ENCODE data around the gene UMPS.

UMPS gene

GRCh38 chr3:124691599-124691998 lies 38.7 kb upstream of the UMPS start:
- Histone ChIP-seq H3K9me3 (ENCODE audit: control insufficient read depth, low read length) (no peaks in the 10 kb centered on the region), H4K8ac (ENCODE audit: low read length) (no peak overlapping the region), H3K4ac (ENCODE audit: low read depth in 1 of 2, low read length in 2 of 2) (no peak overlapping the region), H3K14ac (ENCODE audit: low read length in 2 of 2) (no peak overlapping the region), H3K4me2 (ENCODE audit: low read length, poor library complexity, severe bottlenecking) (no peak overlapping the region), H2BK120ac (ENCODE audit: low read depth, low read length) (no peak overlapping the region), H4K91ac (ENCODE audit: low read length) (no peak overlapping the region), H3K36me3 (ENCODE audit: control insufficient read depth in 1 of 2, insufficient read depth in 2 of 2, low read depth in 1 of 2, low read length in 2 of 2) (no peaks in the 10 kb centered on the region), H3K23ac (ENCODE audit: low read length in 2 of 2) (no peak overlapping the region), H3K18ac (ENCODE audit: low read depth in 1 of 2, low read length in 2 of 2) (no peak overlapping the region), H3K27ac (ENCODE audit: low read length, poor library complexity, severe bottlenecking) (no peak overlapping the region), H2AFZ (ENCODE audit: low read depth, low read length) (no peak overlapping the region), H2BK12ac (ENCODE audit: low read length in 2 of 2) (no peak overlapping the region), H2AK5ac (ENCODE audit: low read length, severe bottlenecking) (no peak overlapping the region), H2BK15ac (ENCODE audit: low read depth, poor library complexity, severe bottlenecking) (no peak overlapping the region), H3K4me3 (ENCODE audit: insufficient read depth in 1 of 2, low read depth in 1 of 2, low read length in 2 of 2) (no peak overlapping the region), H3K9ac (ENCODE audit: low read length) (no peak overlapping the region), H3K79me1 (replicated peaks; ENCODE audit: low read length, poor library complexity, severe bottlenecking) (no peaks in the 10 kb centered on the region), H2BK5ac (ENCODE audit: low read depth, low read length, poor library complexity, severe bottlenecking) (no peak overlapping the region), H3K27me3 (ENCODE audit: control insufficient read depth in 1 of 2, insufficient read depth in 1 of 2, low read length in 2 of 2) (no peaks in the 10 kb centered on the region), H3K4me1 (ENCODE audit: control insufficient read depth, insufficient read depth, low read depth, low read length) (no peaks in the 10 kb centered on the region)
- WGBS: 57% methylated on average over 1 of the region's 3 CpGs
- DNase-seq: no peak

DNA sequence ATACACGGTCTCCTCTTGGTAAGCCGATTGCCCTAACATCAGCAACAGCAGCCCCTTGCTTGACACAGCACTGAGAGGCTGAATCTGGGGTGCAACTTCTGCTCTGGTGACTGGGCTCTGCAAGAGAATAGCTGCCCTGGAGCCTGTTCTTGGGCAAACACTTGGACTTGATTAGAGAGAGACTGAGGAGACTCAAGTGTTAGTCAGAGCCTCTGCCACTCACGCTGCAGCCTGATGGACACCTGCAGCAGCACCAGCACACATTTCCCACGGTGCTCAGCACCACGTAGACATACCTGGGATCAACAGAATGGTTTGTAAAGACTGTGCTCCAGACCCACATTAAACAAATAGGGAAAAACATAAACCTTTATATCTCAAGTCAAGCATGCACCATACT lies 35.8 kb upstream of the UMPS start:
- H2BK120ac ChIP-seq (ENCODE audit: low read depth, low read length): no peak overlapping the region
- H2AFZ ChIP-seq (ENCODE audit: low read depth, low read length): no peak overlapping the region
- H3K9ac ChIP-seq (ENCODE audit: low read length): no peak overlapping the region
- no peak overlapping the region for H3K18ac ChIP-seq (ENCODE audit: low read depth in 1 of 2, low read length in 2 of 2)
- no peak overlapping the region for H4K8ac ChIP-seq (ENCODE audit: low read length)
- no peak overlapping the region for H2BK5ac ChIP-seq (ENCODE audit: low read depth, low read length, poor library complexity, severe bottlenecking)
- no peak for DNase-seq
- H3K27ac ChIP-seq (ENCODE audit: low read length, poor library complexity, severe bottlenecking): no peak overlapping the region
- H3K9me3 ChIP-seq (ENCODE audit: control insufficient read depth, low read length): no peaks in the 10 kb centered on the region
- no peak overlapping the region for H2AK5ac ChIP-seq (ENCODE audit: low read length, severe bottlenecking)
- H3K23ac ChIP-seq (ENCODE audit: low read length in 2 of 2): no peak overlapping the region
- no peak overlapping the region for H3K4me3 ChIP-seq (ENCODE audit: insufficient read depth in 1 of 2, low read depth in 1 of 2, low read length in 2 of 2)
- no peak overlapping the region for H2BK12ac ChIP-seq (ENCODE audit: low read length in 2 of 2)
- H4K91ac ChIP-seq (ENCODE audit: low read length): no peak overlapping the region
- H2BK15ac ChIP-seq (ENCODE audit: low read depth, poor library complexity, severe bottlenecking): no peak overlapping the region
- H3K4me1 ChIP-seq (ENCODE audit: control insufficient read depth, insufficient read depth, low read depth, low read length): no peaks in the 10 kb centered on the region
- H3K4me2 ChIP-seq (ENCODE audit: low read length, poor library complexity, severe bottlenecking): no peak overlapping the region
- H3K79me1 ChIP-seq (replicated peaks; ENCODE audit: low read length, poor library complexity, severe bottlenecking): no peaks in the 10 kb centered on the region
- WGBS: 77% methylated on average over 5 of the region's 5 CpGs
- H3K27me3 ChIP-seq (ENCODE audit: control insufficient read depth in 1 of 2, insufficient read depth in 1 of 2, low read length in 2 of 2): no peaks in the 10 kb centered on the region
- no peak overlapping the region for H3K4ac ChIP-seq (ENCODE audit: low read depth in 1 of 2, low read length in 2 of 2)
- no peak overlapping the region for H3K14ac ChIP-seq (ENCODE audit: low read length in 2 of 2)
- no peaks in the 10 kb centered on the region for H3K36me3 ChIP-seq (ENCODE audit: control insufficient read depth in 1 of 2, insufficient read depth in 2 of 2, low read depth in 1 of 2, low read length in 2 of 2)

DNA sequence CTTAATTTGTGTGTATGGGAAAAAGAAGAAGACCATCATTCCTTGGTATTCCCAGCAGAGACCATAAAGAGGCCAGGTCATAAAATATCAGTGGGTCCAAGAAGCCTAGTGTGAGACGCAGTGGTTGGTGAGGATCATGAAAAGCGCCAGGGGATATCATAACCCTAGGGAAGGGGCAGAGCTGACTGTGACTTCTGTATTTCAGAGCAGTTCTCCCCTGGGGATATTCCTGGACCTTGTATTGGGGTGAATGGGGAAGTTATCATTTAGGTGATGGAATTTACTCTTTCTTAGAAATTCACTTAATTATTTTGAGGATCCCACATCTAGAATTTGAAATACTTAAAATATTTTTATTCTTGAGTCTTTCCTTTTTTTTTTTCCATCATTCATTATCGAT lies 34.9 kb upstream of the UMPS start:
- no peaks in the 10 kb centered on the region for H3K79me1 ChIP-seq (replicated peaks; ENCODE audit: low read length, poor library complexity, severe bottlenecking)
- no peak overlapping the region for H3K9ac ChIP-seq (ENCODE audit: low read length)
- H2BK12ac ChIP-seq (ENCODE audit: low read length in 2 of 2): no peak overlapping the region
- H3K18ac ChIP-seq (ENCODE audit: low read depth in 1 of 2, low read length in 2 of 2): no peak overlapping the region
- H4K91ac ChIP-seq (ENCODE audit: low read length): no peak overlapping the region
- no peak overlapping the region for H4K8ac ChIP-seq (ENCODE audit: low read length)
- no peak overlapping the region for H2AK5ac ChIP-seq (ENCODE audit: low read length, severe bottlenecking)
- WGBS: 97% methylated on average over 2 of the region's 3 CpGs
- peaks cover 2% of the 10 kb centered on the region for H3K4me1 ChIP-seq (ENCODE audit: control insufficient read depth, insufficient read depth, low read depth, low read length)
- no peak overlapping the region for H2AFZ ChIP-seq (ENCODE audit: low read depth, low read length)
- H3K23ac ChIP-seq (ENCODE audit: low read length in 2 of 2): no peak overlapping the region
- no peaks in the 10 kb centered on the region for H3K27me3 ChIP-seq (ENCODE audit: control insufficient read depth in 1 of 2, insufficient read depth in 1 of 2, low read length in 2 of 2)
- no peak overlapping the region for H3K4ac ChIP-seq (ENCODE audit: low read depth in 1 of 2, low read length in 2 of 2)
- H3K14ac ChIP-seq (ENCODE audit: low read length in 2 of 2): no peak overlapping the region
- no peak overlapping the region for H3K27ac ChIP-seq (ENCODE audit: low read length, poor library complexity, severe bottlenecking)
- H3K4me3 ChIP-seq (ENCODE audit: insufficient read depth in 1 of 2, low read depth in 1 of 2, low read length in 2 of 2): no peak overlapping the region
- no peak overlapping the region for H2BK5ac ChIP-seq (ENCODE audit: low read depth, low read length, poor library complexity, severe bottlenecking)
- no peaks in the 10 kb centered on the region for H3K36me3 ChIP-seq (ENCODE audit: control insufficient read depth in 1 of 2, insufficient read depth in 2 of 2, low read depth in 1 of 2, low read length in 2 of 2)
- H2BK120ac ChIP-seq (ENCODE audit: low read depth, low read length): no peak overlapping the region
- H3K9me3 ChIP-seq (ENCODE audit: control insufficient read depth, low read length): no peaks in the 10 kb centered on the region
- no peak for DNase-seq
- H2BK15ac ChIP-seq (ENCODE audit: low read depth, poor library complexity, severe bottlenecking): no peak overlapping the region
- no peak overlapping the region for H3K4me2 ChIP-seq (ENCODE audit: low read length, poor library complexity, severe bottlenecking)

GRCh38 chr3:124696006-124696405 lies 34.2 kb upstream of the UMPS start:
- no peaks in the 10 kb centered on the region for H3K9me3 ChIP-seq (ENCODE audit: control insufficient read depth, low read length)
- H3K4me3 ChIP-seq (ENCODE audit: insufficient read depth in 1 of 2, low read depth in 1 of 2, low read length in 2 of 2): no peak overlapping the region
- H3K27me3 ChIP-seq (ENCODE audit: control insufficient read depth in 1 of 2, insufficient read depth in 1 of 2, low read length in 2 of 2): no peaks in the 10 kb centered on the region
- no peak overlapping the region for H2BK5ac ChIP-seq (ENCODE audit: low read depth, low read length, poor library complexity, severe bottlenecking)
- H2BK15ac ChIP-seq (ENCODE audit: low read depth, poor library complexity, severe bottlenecking): no peak overlapping the region
- no peak overlapping the region for H2AFZ ChIP-seq (ENCODE audit: low read depth, low read length)
- H3K23ac ChIP-seq (ENCODE audit: low read length in 2 of 2): no peak overlapping the region
- no peak overlapping the region for H2AK5ac ChIP-seq (ENCODE audit: low read length, severe bottlenecking)
- H2BK12ac ChIP-seq (ENCODE audit: low read length in 2 of 2): no peak overlapping the region
- H3K9ac ChIP-seq (ENCODE audit: low read length): no peak overlapping the region
- no peak overlapping the region for H4K91ac ChIP-seq (ENCODE audit: low read length)
- no peak overlapping the region for H3K4me2 ChIP-seq (ENCODE audit: low read length, poor library complexity, severe bottlenecking)
- H3K27ac ChIP-seq (ENCODE audit: low read length, poor library complexity, severe bottlenecking): no peak overlapping the region
- no peaks in the 10 kb centered on the region for H3K79me1 ChIP-seq (replicated peaks; ENCODE audit: low read length, poor library complexity, severe bottlenecking)
- no peak overlapping the region for H4K8ac ChIP-seq (ENCODE audit: low read length)
- no peak overlapping the region for H2BK120ac ChIP-seq (ENCODE audit: low read depth, low read length)
- no peak overlapping the region for H3K18ac ChIP-seq (ENCODE audit: low read depth in 1 of 2, low read length in 2 of 2)
- peaks cover 7% of the 10 kb centered on the region for H3K4me1 ChIP-seq (ENCODE audit: control insufficient read depth, insufficient read depth, low read depth, low read length)
- no peaks in the 10 kb centered on the region for H3K36me3 ChIP-seq (ENCODE audit: control insufficient read depth in 1 of 2, insufficient read depth in 2 of 2, low read depth in 1 of 2, low read length in 2 of 2)
- 81% methylated on average over 1 of the region's 4 CpGs for WGBS
- no peak overlapping the region for H3K14ac ChIP-seq (ENCODE audit: low read length in 2 of 2)
- H3K4ac ChIP-seq (ENCODE audit: low read depth in 1 of 2, low read length in 2 of 2): no peak overlapping the region
- DNase-seq: no peak
